Measurements from ENCODE around the gene CDK16. TPM values are rescaled to one million over a fixed set of nuclear protein-coding genes. Genes with fewer than 3 reads are reported as not detected.

Gene CDK16
- total RNA-seq, 1 experiment from 2014 or later: 134 TPM

DNA sequence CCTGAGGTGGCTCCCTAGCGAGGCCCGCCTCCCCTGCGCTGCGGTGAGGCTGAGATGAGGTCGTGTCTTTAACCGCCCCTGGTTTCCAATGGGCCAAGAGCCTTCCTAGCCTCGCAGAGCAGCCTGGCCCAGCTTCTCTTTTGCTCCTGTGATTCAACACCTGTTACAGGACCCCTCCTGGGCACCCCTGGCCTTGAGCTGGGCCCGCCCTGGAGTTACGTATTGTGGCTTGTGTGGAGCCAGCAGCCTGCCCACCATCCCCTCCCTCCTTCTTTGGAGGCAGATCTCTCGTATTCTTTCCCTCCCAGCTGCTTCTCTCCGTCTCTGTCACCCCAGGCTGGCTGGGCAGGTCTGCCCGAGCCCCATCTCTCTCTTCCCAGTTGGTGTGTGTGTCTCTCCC, 44.1 kb upstream of the CDK16 start:
- H3K9me3 ChIP-seq (ENCODE audit: control insufficient read depth, insufficient read depth, low read depth, low read length): no peaks in the 10 kb centered on the region
- POLR2A ChIA-PET: no interaction called here
- in situ Hi-C loops (cut with HindIII; ENCODE audit: low pct_unique_long_range_greater_than_20kb, low sequenced_read_pairs) (no loop called here), intact Hi-C loops (cut with micrococcal nuclease; ENCODE audit: unreplicated experiment) (no loop called here)
- peaks cover 5% of the 10 kb centered on the region for H3K36me3 ChIP-seq (ENCODE audit: control insufficient read depth, insufficient read depth, low read length)
- ATAC-seq (no peak), DNase-seq (ENCODE audit: low read depth, low spot score) (no peak)
- H3K27me3 ChIP-seq (ENCODE audit: control insufficient read depth, insufficient read depth, low read length): no peaks in the 10 kb centered on the region
- CTCF ChIA-PET: no interaction called here
- H3K4me1 ChIP-seq (ENCODE audit: control insufficient read depth, insufficient read depth, low read length): no peaks in the 10 kb centered on the region
- no peak overlapping the region for H3K4me3 ChIP-seq (ENCODE audit: low read depth in 2 of 2, low read length in 2 of 2)
- no TSS peak for BruUV-seq (replicated peaks)
- no peak overlapping the region for H3K27ac ChIP-seq (ENCODE audit: low read length)
- TF ChIP-seq, protein P1, sequence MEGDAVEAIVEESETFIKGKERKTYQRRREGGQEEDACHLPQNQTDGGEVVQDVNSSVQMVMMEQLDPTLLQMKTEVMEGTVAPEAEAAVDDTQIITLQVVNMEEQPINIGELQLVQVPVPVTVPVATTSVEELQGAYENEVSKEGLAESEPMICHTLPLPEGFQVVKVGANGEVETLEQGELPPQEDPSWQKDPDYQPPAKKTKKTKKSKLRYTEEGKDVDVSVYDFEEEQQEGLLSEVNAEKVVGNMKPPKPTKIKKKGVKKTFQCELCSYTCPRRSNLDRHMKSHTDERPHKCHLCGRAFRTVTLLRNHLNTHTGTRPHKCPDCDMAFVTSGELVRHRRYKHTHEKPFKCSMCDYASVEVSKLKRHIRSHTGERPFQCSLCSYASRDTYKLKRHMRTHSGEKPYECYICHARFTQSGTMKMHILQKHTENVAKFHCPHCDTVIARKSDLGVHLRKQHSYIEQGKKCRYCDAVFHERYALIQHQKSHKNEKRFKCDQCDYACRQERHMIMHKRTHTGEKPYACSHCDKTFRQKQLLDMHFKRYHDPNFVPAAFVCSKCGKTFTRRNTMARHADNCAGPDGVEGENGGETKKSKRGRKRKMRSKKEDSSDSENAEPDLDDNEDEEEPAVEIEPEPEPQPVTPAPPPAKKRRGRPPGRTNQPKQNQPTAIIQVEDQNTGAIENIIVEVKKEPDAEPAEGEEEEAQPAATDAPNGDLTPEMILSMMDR (IDR thresholded peaks at IDR 0.05): no peak
- TF ChIP-seq POLR2AphosphoS5 (IDR thresholded peaks at IDR 0.05; ENCODE audit: low read depth, low read length): no peak
- TF ChIP-seq, protein P2, sequence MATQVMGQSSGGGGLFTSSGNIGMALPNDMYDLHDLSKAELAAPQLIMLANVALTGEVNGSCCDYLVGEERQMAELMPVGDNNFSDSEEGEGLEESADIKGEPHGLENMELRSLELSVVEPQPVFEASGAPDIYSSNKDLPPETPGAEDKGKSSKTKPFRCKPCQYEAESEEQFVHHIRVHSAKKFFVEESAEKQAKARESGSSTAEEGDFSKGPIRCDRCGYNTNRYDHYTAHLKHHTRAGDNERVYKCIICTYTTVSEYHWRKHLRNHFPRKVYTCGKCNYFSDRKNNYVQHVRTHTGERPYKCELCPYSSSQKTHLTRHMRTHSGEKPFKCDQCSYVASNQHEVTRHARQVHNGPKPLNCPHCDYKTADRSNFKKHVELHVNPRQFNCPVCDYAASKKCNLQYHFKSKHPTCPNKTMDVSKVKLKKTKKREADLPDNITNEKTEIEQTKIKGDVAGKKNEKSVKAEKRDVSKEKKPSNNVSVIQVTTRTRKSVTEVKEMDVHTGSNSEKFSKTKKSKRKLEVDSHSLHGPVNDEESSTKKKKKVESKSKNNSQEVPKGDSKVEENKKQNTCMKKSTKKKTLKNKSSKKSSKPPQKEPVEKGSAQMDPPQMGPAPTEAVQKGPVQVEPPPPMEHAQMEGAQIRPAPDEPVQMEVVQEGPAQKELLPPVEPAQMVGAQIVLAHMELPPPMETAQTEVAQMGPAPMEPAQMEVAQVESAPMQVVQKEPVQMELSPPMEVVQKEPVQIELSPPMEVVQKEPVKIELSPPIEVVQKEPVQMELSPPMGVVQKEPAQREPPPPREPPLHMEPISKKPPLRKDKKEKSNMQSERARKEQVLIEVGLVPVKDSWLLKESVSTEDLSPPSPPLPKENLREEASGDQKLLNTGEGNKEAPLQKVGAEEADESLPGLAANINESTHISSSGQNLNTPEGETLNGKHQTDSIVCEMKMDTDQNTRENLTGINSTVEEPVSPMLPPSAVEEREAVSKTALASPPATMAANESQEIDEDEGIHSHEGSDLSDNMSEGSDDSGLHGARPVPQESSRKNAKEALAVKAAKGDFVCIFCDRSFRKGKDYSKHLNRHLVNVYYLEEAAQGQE (IDR thresholded peaks at IDR 0.05; ENCODE audit: insufficient read depth in 1 of 2, low read depth in 2 of 2, low read length in 1 of 2): no peak
- TF ChIP-seq SIN3A (IDR thresholded peaks at IDR 0.05; ENCODE audit: borderline replicate concordance, insufficient read depth, low read depth, low read length): no peak
- no peak for TF ChIP-seq TCF7L2 (IDR thresholded peaks at IDR 0.05; ENCODE audit: low read depth, low read length)

DNA sequence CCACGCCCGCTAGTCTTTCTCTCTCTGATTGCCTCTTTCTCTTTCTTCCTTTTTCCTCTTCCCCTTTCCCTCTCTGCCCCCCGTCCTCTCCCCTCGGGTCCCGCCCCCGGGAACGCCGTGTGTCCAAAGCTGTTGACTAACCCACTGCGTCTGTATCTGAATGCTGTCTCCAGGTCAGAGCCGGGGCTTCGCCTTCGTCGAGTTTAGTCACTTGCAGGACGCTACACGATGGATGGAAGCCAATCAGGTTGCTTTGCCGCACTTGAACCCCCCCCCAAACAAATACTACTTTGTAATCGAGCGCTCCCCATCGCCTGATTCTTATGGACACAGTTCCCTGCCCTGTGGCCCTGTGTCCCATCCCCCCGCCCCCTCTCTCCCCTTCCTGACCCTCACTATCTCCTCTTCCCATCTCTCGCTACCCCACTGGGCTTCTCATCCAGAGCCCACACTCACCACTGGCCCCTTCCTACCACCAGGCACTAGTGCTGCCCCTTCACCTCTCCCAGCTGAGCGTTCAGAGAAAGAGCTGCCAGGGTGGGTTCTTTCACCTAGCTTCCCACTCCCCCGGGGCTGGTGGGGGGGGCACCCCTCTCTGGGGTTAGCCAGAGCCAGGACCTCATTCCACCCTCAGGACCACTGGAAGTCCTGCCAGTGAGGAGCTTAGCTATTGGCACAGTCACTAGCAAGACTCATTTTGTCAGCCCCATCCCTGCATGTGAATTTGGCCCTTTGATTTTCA, 43.5 kb upstream of the CDK16 start:
- TF ChIP-seq TCF7L2 (IDR thresholded peaks at IDR 0.05; ENCODE audit: low read depth, low read length): no peak
- no peak for TF ChIP-seq SIN3A (IDR thresholded peaks at IDR 0.05; ENCODE audit: borderline replicate concordance, insufficient read depth, low read depth, low read length)
- TF ChIP-seq, protein P1 (IDR thresholded peaks at IDR 0.05): no peak
- TF ChIP-seq, protein P2 (IDR thresholded peaks at IDR 0.05; ENCODE audit: insufficient read depth in 1 of 2, low read depth in 2 of 2, low read length in 1 of 2): no peak
- TF ChIP-seq POLR2AphosphoS5 (IDR thresholded peaks at IDR 0.05; ENCODE audit: low read depth, low read length): no peak
- no peaks in the 10 kb centered on the region for H3K9me3 ChIP-seq (ENCODE audit: control insufficient read depth, insufficient read depth, low read depth, low read length)
- H3K4me1 ChIP-seq (ENCODE audit: control insufficient read depth, insufficient read depth, low read length): no peaks in the 10 kb centered on the region
- intact Hi-C loops (cut with micrococcal nuclease; ENCODE audit: unreplicated experiment) (no loop called here), in situ Hi-C loops (cut with HindIII; ENCODE audit: low pct_unique_long_range_greater_than_20kb, low sequenced_read_pairs) (no loop called here)
- no peak for ATAC-seq
- CTCF ChIA-PET: no interaction called here
- no peaks in the 10 kb centered on the region for H3K27me3 ChIP-seq (ENCODE audit: control insufficient read depth, insufficient read depth, low read length)
- H3K36me3 ChIP-seq (ENCODE audit: control insufficient read depth, insufficient read depth, low read length): peaks cover 5% of the 10 kb centered on the region
- no peak for DNase-seq (ENCODE audit: low read depth, low spot score)
- POLR2A ChIA-PET: no interaction called here
- no peak overlapping the region for H3K27ac ChIP-seq (ENCODE audit: low read length)
- BruUV-seq (replicated peaks): no TSS peak
- no peak overlapping the region for H3K4me3 ChIP-seq (ENCODE audit: low read depth in 2 of 2, low read length in 2 of 2)

Measured in Panc1 (cell line).